HG02885 (cell line): ENCODE results near the gene ABCA1.
"Not testable (repeated sequence)": the region's sequence is repeated elsewhere in the genome, so short reads cannot be mapped to it uniquely, and the experiment has no call there.

ENCODE experiments used
- ATAC-seq: cut with Tn5 transposase; IDR thresholded peaks from one replicate; pipeline ENCODE4 v1.9.1; 2021; ENCODE audit warnings: mild to moderate bottlenecking; ENCODE audit not compliant: unreplicated experiment, poor library complexity

The ABCA1 gene

GRCh38 chr9:104875897-104876296 lies 52.1 kb downstream of the ABCA1 start:
- ATAC-seq, result no peak

GRCh38 chr9:104875320-104875719 lies 52.6 kb downstream of the ABCA1 start:
- ATAC-seq, result no peak

GRCh38 chr9:104873489-104873850 lies 54.5 kb downstream of the ABCA1 start:
- ATAC-seq, result no peak

GRCh38 chr9:104872656-104873488 lies 55.1 kb downstream of the ABCA1 start:
- no peak for ATAC-seq

- ATAC-seq, result no peak
Measured at GRCh38 chr9:104871961-104872527, 55.9 kb downstream of the ABCA1 start.

- no peak for ATAC-seq
Measured at GRCh38 chr9:104869811-104870210, 58.1 kb downstream of the ABCA1 start.

- ATAC-seq, result peak; percentile 97
Measured at GRCh38 chr9:104868687-104869404, 59.1 kb downstream of the ABCA1 start.

- ATAC-seq, result no peak
Measured at GRCh38 chr9:104868303-104868686, 59.7 kb downstream of the ABCA1 start.

- ATAC-seq, result no peak
Measured at GRCh38 chr9:104866191-104866590, 61.8 kb downstream of the ABCA1 start.

GRCh38 chr9:104864675-104865104 lies 63.3 kb downstream of the ABCA1 start:
- no peak for ATAC-seq

GRCh38 chr9:104863180-104863883 lies 64.6 kb downstream of the ABCA1 start:
- peak; percentile 81 for ATAC-seq

- ATAC-seq, result no peak
Measured at GRCh38 chr9:104861397-104861796, 66.6 kb downstream of the ABCA1 start.

- peak; percentile 53 for ATAC-seq
Measured at GRCh38 chr9:104860263-104860662, 67.7 kb downstream of the ABCA1 start.

- no peak for ATAC-seq
Measured at GRCh38 chr9:104858846-104859245, 69.1 kb downstream of the ABCA1 start.

- ATAC-seq, result no peak
Measured at GRCh38 chr9:104858271-104858670, 69.7 kb downstream of the ABCA1 start.

GRCh38 chr9:104856413-104856941 lies 71.5 kb downstream of the ABCA1 start:
- no peak for ATAC-seq

GRCh38 chr9:104855807-104856206 lies 72.1 kb downstream of the ABCA1 start:
- ATAC-seq, result no peak

GRCh38 chr9:104855258-104855657 lies 72.7 kb downstream of the ABCA1 start:
- not testable (repeated sequence) for ATAC-seq

GRCh38 chr9:104854613-104855012 lies 73.3 kb downstream of the ABCA1 start:
- no peak for ATAC-seq

- ATAC-seq, result no peak
Measured at GRCh38 chr9:104853683-104854082, 74.3 kb downstream of the ABCA1 start.
